ENCODE measurements around the gene TEPSIN.

GRCh38 chr17:81236784-81237183 is 2.1 kb downstream of the TEPSIN start:
- no peak for TF ChIP-seq CTCF (IDR thresholded peaks at IDR 0.05; ENCODE audit: low read depth, low read length, missing input control)
- no peak for TF ChIP-seq TAF1 (conservative IDR thresholded peaks at IDR 0.05)
- no peak for TF ChIP-seq GABPA (IDR thresholded peaks at IDR 0.05 in 1 of 2, conservative IDR thresholded peaks at IDR 0.05 in 1 of 2)
- no peak for TF ChIP-seq EGR1 (IDR thresholded peaks at IDR 0.05; ENCODE audit: low read depth in 2 of 2)
- TF ChIP-seq REST (IDR thresholded peaks at IDR 0.05), result no peak
- TF ChIP-seq SP1 (IDR thresholded peaks at IDR 0.05), result no peak
- TF ChIP-seq RAD21 (IDR thresholded peaks at IDR 0.05), result no peak
- TF ChIP-seq YY1 (IDR thresholded peaks at IDR 0.05), result no peak
- TF ChIP-seq JUND (IDR thresholded peaks at IDR 0.05), result no peak
- no peak for TF ChIP-seq MAX (IDR thresholded peaks at IDR 0.05)
- no peak for TF ChIP-seq RXRA (IDR thresholded peaks at IDR 0.05)
